ENCODE measurements around the gene PTGER1. TPM values are rescaled to one million over a fixed set of nuclear protein-coding genes. Genes with fewer than 3 reads are reported as not detected.

PTGER1 gene
- total and polyA plus RNA-seq, 9 of the 15 experiments (the other 6 are each of a cell fraction or from before 2014, with no cell fraction given): 0.06 to 0.36 (median 0.31) TPM; not detected in 5

DNA sequence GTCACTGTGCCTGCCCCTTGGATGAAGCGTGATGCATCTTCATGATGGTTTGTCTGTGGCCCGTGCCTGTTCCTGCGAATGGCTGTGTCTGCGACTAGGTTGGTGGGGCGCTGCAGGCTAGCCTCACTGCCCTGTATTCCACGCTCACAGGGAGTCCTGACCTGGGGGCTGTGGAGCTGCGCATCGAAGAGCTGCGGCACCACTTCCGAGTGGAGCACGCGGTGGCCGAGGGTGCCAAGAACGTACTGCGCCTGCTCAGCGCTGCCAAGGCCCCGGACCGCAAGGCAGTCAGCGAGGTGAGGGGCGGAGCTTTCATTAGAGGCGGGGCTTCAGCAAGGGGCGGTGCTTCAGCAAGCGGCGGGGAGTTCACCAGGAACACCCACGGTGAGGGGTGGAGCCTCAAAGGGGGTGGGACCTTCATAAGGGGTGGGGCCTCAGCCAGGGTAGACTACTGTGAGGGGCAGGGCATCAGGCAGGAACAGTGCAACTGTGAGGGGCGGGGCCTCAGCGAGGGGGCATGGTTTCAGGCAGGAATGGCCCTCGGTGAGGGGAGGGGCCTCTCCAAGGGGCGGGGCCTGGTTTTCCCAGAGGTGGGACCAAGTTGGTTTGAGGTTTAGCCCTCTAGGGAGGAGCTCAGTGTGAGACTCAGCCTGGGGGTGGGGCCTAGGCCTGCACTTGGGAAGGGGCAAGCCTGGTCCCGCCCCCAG, 24.8 kb downstream of the PTGER1 start (continued):
- TF ChIP-seq, protein P1, sequence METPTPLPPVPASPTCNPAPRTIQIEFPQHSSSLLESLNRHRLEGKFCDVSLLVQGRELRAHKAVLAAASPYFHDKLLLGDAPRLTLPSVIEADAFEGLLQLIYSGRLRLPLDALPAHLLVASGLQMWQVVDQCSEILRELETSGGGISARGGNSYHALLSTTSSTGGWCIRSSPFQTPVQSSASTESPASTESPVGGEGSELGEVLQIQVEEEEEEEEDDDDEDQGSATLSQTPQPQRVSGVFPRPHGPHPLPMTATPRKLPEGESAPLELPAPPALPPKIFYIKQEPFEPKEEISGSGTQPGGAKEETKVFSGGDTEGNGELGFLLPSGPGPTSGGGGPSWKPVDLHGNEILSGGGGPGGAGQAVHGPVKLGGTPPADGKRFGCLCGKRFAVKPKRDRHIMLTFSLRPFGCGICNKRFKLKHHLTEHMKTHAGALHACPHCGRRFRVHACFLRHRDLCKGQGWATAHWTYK (CRISPR knock-in tag; IDR thresholded peaks at IDR 0.05): no peak
- no peak for TF ChIP-seq FOXJ3 (CRISPR knock-in tag; IDR thresholded peaks at IDR 0.05)

DNA sequence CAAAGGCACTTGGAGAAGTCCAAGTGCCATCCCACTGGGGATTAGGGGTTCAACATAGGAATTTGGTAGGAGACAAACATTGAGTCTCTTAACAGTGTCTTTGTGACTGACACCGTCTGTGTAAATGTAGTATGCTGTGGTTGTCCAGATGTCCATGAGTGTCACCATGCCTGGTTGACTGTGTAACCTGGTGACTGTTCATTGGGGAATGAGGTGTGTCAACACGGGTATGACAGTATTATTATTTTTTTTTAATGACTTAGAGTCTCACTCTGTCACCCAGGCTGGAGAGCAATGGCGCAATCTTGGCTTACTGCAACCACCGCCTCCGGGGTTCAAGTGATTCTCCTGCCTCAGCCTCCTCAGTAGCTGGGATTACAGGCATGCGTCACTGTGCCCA, 25.8 kb downstream of the PTGER1 start:
- Histone ChIP-seq H3K9ac (ENCODE audit: insufficient read depth in 1 of 2, low read depth in 2 of 2, low read length in 2 of 2) (no peak overlapping the region; a peak in 1 of 4 replicates), H3K9me3 (replicated peaks; ENCODE audit: control insufficient read depth, insufficient read depth, low read depth, low read length) (no peaks in the 10 kb centered on the region), H3K4me3 (no peak overlapping the region), H3K36me3 (ENCODE audit: control insufficient read depth, insufficient read depth, low read length) (peaks cover 68% of the 10 kb centered on the region), H4K20me1 (replicated peaks; ENCODE audit: control insufficient read depth, insufficient read depth, low read length) (no peaks in the 10 kb centered on the region), H3K27me3 (ENCODE audit: control insufficient read depth in 2 of 2, insufficient read depth in 2 of 2, low read length in 2 of 2) (no peaks in the 10 kb centered on the region), H3K4me2 (ENCODE audit: insufficient read depth, low read length) (no peak overlapping the region), H3K27ac (ENCODE audit: extremely low read depth, low read depth, low read length) (no peak overlapping the region), H3K4me1 (replicated peaks in 1 of 2; ENCODE audit: control insufficient read depth in 2 of 2, insufficient read depth in 2 of 2, low read length in 2 of 2) (peaks cover 6 to 23% of the 10 kb centered on the region in 2 experiments; a peak in 4 of 5 replicates), H2AFZ (ENCODE audit: low read depth, low read length) (no peak overlapping the region), H3K9me1 (ENCODE audit: control insufficient read depth, insufficient read depth, low read length) (peaks cover 5% of the 10 kb centered on the region), H3K79me2 (ENCODE audit: control insufficient read depth, insufficient read depth, low read length) (peaks cover 7% of the 10 kb centered on the region; the same call in 1 of the 3 replicates)
- ChIA-PET POLR2A (interaction anchor here (1.1 to 1.3 kb wide), 2 partner anchors 10 to 14 kb away, joined by 3 to 5 read pairs; no protein-coding TSS in a partner anchor), CTCF (ENCODE audit: low intra/inter-chr PET ratio) (no interaction called here)
- BruUV-seq (replicated peaks): no TSS peak
- ATAC-seq: no peak
- intact Hi-C loops (cut with micrococcal nuclease) (no loop called here), in situ Hi-C loops (cut with MboI) (no loop called here)
- TF ChIP-seq CEBPB (tag; IDR thresholded peaks at IDR 0.05) (peak; percentile 33; the same call in 1 of the 2 replicates), MAX (CRISPR knock-in tag; IDR thresholded peaks at IDR 0.05) (no peak)
- no peak for DNase-seq (ENCODE audit: extremely low read depth in 1 of 4, low spot score in 3 of 4)
- 87% methylated on average over 6 of the region's 6 CpGs for WGBS (ENCODE audit: insufficient coverage, low coverage, missing lambda C conversion rate)
- no peak for FAIRE-seq
